Adipose tissue (tissue), 3 donors: ENCODE measurements around the gene UHRF1. TPM values are rescaled to one million over a fixed set of nuclear protein-coding genes. Genes with fewer than 3 reads are reported as not detected.
"Not testable (repeated sequence)": the region's sequence is repeated elsewhere in the genome, so short reads cannot be mapped to it uniquely, and the experiment has no call there.

Experiments
- H3K27ac ChIP-seq: one replicate; pipeline ENCODE4 v1.5.1; 2013; ENCODE audit warnings: low read depth, low read length
- WGBS, 3 donors: extraction: QIAGEN DNeasy Blood & Tissue Kit; methylation state at CpG; one replicate each; pipeline ENCODE4 v1.1.7; 2013; 5-methylcytosine and 5-hydroxymethylcytosine counted together
- polyA plus RNA-seq, 3 donors: library from polyadenylated mRNA; stranded (reverse); fragments of 200-250 nt; gene quantifications; one replicate each; pipeline ENCODE4 v1.2.3, GENCODE V29; 2013
- donor health status: healthy with polysubstance abuse.
- donor health status: Bipolar disorder and iron deficiency.
- donor health status: healthy.

Gene UHRF1
- polyA plus RNA-seq, 3 donors, result 0.25 to 0.49 (median 0.45) TPM

- 64 to 89% (median 66%) methylated on average over 22 of the region's 22 CpGs for WGBS, 3 donors
- no peak overlapping the region for H3K27ac ChIP-seq
Observed at GRCh38 chr19:4922530-4923275, 13.4 kb downstream of the UHRF1 start.

- no peak overlapping the region for H3K27ac ChIP-seq
- 90 to 95% (median 93%) methylated on average over 21 of the region's 21 CpGs for WGBS, 3 donors
Observed at GRCh38 chr19:4923276-4923747, 14.0 kb downstream of the UHRF1 start.

- no peak overlapping the region for H3K27ac ChIP-seq
- 91 to 93% (median 91%) methylated on average over 21 to 22 of the region's 22 CpGs for WGBS, 3 donors
Observed at GRCh38 chr19:4929186-4929585, 19.9 kb downstream of the UHRF1 start.

- no peak overlapping the region for H3K27ac ChIP-seq
- WGBS, 3 donors, result 94 to 95% (median 95%) methylated on average over 28 of the region's 28 CpGs
Observed at GRCh38 chr19:4930664-4931063, 21.4 kb downstream of the UHRF1 start.

- 96 to 97% (median 97%) methylated on average over 29 to 32 of the region's 32 CpGs for WGBS, 3 donors
- H3K27ac ChIP-seq, result no peak overlapping the region
Observed at GRCh38 chr19:4932711-4933110, 23.4 kb downstream of the UHRF1 start.

- 64 to 93% (median 69%) methylated on average over 7 of the region's 7 CpGs for WGBS, 3 donors
- no peak overlapping the region for H3K27ac ChIP-seq
Observed at GRCh38 chr19:4933528-4933927, 24.2 kb downstream of the UHRF1 start.

GRCh38 chr19:4935444-4935843 is 26.1 kb downstream of the UHRF1 start:
- WGBS, 3 donors, result 81 to 95% (median 93%) methylated on average over 8 of the region's 8 CpGs
- H3K27ac ChIP-seq, result no peak overlapping the region

- 94 to 96% (median 95%) methylated on average over 7 of the region's 7 CpGs for WGBS, 3 donors
- no peak overlapping the region for H3K27ac ChIP-seq
Observed at GRCh38 chr19:4937060-4937459, 27.8 kb downstream of the UHRF1 start.

GRCh38 chr19:4938461-4938860 is 29.2 kb downstream of the UHRF1 start:
- H3K27ac ChIP-seq, result not testable (repeated sequence)
- WGBS, 3 donors, result 63 to 95% (median 94%) methylated on average over 4 of the region's 4 CpGs

- no peak overlapping the region for H3K27ac ChIP-seq
- WGBS, 3 donors, result 87 to 95% (median 91%) methylated on average over 7 of the region's 7 CpGs
Observed at GRCh38 chr19:4939466-4939865, 30.2 kb downstream of the UHRF1 start.

GRCh38 chr19:4941638-4942169 is 32.4 kb downstream of the UHRF1 start:
- not testable (repeated sequence) for H3K27ac ChIP-seq
- WGBS, 3 donors, result 96 to 98% (median 97%) methylated on average over 33 to 35 of the region's 35 CpGs

GRCh38 chr19:4950650-4951049 is 41.3 kb downstream of the UHRF1 start:
- 77 to 97% (median 84%) methylated on average over 19 to 23 of the region's 23 CpGs for WGBS, 3 donors
- H3K27ac ChIP-seq, result not testable (repeated sequence)

GRCh38 chr19:4951656-4952055 is 42.4 kb downstream of the UHRF1 start:
- WGBS, 3 donors, result 66 to 89% (median 80%) methylated on average over 11 of the region's 11 CpGs
- no peak overlapping the region for H3K27ac ChIP-seq

- 91 to 95% (median 94%) methylated on average over 18 of the region's 18 CpGs for WGBS, 3 donors
- no peak overlapping the region for H3K27ac ChIP-seq
Observed at GRCh38 chr19:4952945-4953344, 43.6 kb downstream of the UHRF1 start.

GRCh38 chr19:4954320-4955149 is 45.2 kb downstream of the UHRF1 start:
- WGBS, 3 donors, result 88 to 96% (median 92%) methylated on average over 31 to 44 of the region's 46 CpGs
- H3K27ac ChIP-seq, result not testable (repeated sequence)

GRCh38 chr19:4955274-4955673 is 46.0 kb downstream of the UHRF1 start:
- WGBS, 3 donors, result 96 to 97% (median 97%) methylated on average over 10 of the region's 10 CpGs

GRCh38 chr19:4957981-4958380 is 48.7 kb downstream of the UHRF1 start:
- H3K27ac ChIP-seq, result no peak overlapping the region
- WGBS, 3 donors, result 92 to 98% (median 95%) methylated on average over 8 of the region's 8 CpGs

More at GRCh38 chr19:4955274-4955673, 46.0 kb downstream of the UHRF1 start:
- H3K27ac ChIP-seq, result no peak overlapping the region

GRCh38 chr19:4962085-4962619 is 52.9 kb downstream of the UHRF1 start:
- H3K27ac ChIP-seq, result no peak overlapping the region
- 95 to 97% (median 97%) methylated on average over 7 of the region's 7 CpGs for WGBS, 3 donors

- no peak overlapping the region for H3K27ac ChIP-seq
- WGBS, 3 donors, result 96% methylated on average over 6 of the region's 6 CpGs
Observed at GRCh38 chr19:4965061-4965460, 55.8 kb downstream of the UHRF1 start.
